CD4-positive, CD25-positive, alpha-beta regulatory T cell (primary cell): ENCODE measurements around the gene MEF2C. TPM values are rescaled to one million over a fixed set of nuclear protein-coding genes. Genes with fewer than 3 reads are reported as not detected.

Source experiments
- ATAC-seq, 2 donors: fragments of 150-1000 bp; cut with Tn5 transposase; one replicate each; pipeline ENCODE4 v1.10.0; 2021; ENCODE audit warnings: low read depth in 2 of 2, moderate number of reproducible peaks in 2 of 2, moderate library complexity in 1 of 2
- DNase-seq, 3 donors: peaks; one replicate each; pipeline versions ENCODE4 v3.0.0 to v3.0.0-alpha.2; 2012 to 2022; ENCODE audit warnings: mixed read lengths in 1 of 3
- H3K27ac ChIP-seq: one replicate; pipeline ENCODE4 v1.7.0; 2013; ENCODE audit warnings: mild to moderate bottlenecking, low read length; ENCODE audit not compliant: insufficient read depth, poor library complexity, severe bottlenecking
- H3K27me3 ChIP-seq: one replicate; pipeline ENCODE4 v1.7.0; 2013; ENCODE audit warnings: low read length; ENCODE audit not compliant: control insufficient read depth, insufficient read depth
- H3K36me3 ChIP-seq: one replicate; pipeline ENCODE4 v1.7.0; 2013; ENCODE audit warnings: mild to moderate bottlenecking, low read length, moderate library complexity; ENCODE audit not compliant: control insufficient read depth, insufficient read depth
- H3K4me1 ChIP-seq: 2 replicates; pipeline ENCODE4 v1.7.0; 2013; ENCODE audit warnings: mild to moderate bottlenecking, low read length; ENCODE audit not compliant: insufficient read depth, control insufficient read depth, poor library complexity, severe bottlenecking
- H3K4me3 ChIP-seq: one replicate; pipeline ENCODE4 v1.7.0; 2013; ENCODE audit warnings: low read depth, mild to moderate bottlenecking, low read length, moderate library complexity
- H3K9me3 ChIP-seq, 2 experiments: 1 replicate in 1 of 2; 2 replicates in 1 of 2; pipeline ENCODE4 v1.7.0; 2013; ENCODE audit warnings: low read length in 2 of 2, mild to moderate bottlenecking in 1 of 2, moderate library complexity in 1 of 2; ENCODE audit not compliant: control insufficient read depth in 2 of 2
- H3K27ac Mint-ChIP-seq, 3 donors: one replicate each; pipeline ENCODE4 v1.8.0; 2020 to 2022; ENCODE audit warnings: mild to moderate bottlenecking in 3 of 3, mixed read lengths in 3 of 3, moderate library complexity in 2 of 3
- H3K27me3 Mint-ChIP-seq: one replicate; pipeline ENCODE4 v1.8.0; 2022; ENCODE audit warnings: mild to moderate bottlenecking, mixed read lengths
- H3K36me3 Mint-ChIP-seq: one replicate; pipeline ENCODE4 v1.8.0; 2020; ENCODE audit warnings: mixed read lengths
- H3K4me1 Mint-ChIP-seq, 4 donors: one replicate each; pipeline ENCODE4 v1.8.0; 2020 to 2022; ENCODE audit warnings: mixed read lengths in 4 of 4, mild to moderate bottlenecking in 1 of 4
- H3K4me3 Mint-ChIP-seq, 4 donors: one replicate each; pipeline ENCODE4 v1.8.0; 2020 to 2022; ENCODE audit warnings: mild to moderate bottlenecking in 4 of 4, mixed read lengths in 4 of 4, moderate library complexity in 3 of 4
- H3K9me3 Mint-ChIP-seq, 7 donors: one replicate each; pipeline ENCODE4 v1.8.0; 2020 to 2022; ENCODE audit warnings: mixed read lengths in 7 of 7, mild to moderate bottlenecking in 3 of 7, moderate library complexity in 2 of 7
- polyA plus RNA-seq, 4 donors: library from polyadenylated mRNA; unstranded; fragments of 300-500 nt; fragmentation: Illumina TruSeq; gene quantifications; one replicate each; pipeline ENCODE4 v1.2.3, GENCODE V29; 2021
- total RNA-seq: library from RNA; stranded (reverse); gene quantifications from one replicate; pipeline ENCODE4 v1.2.3, GENCODE V29; 2022

The MEF2C gene
- total and polyA plus RNA-seq, 5 donors from 2014 or later, result 0.38 to 1.7 (median 1.6) TPM; not detected in 2

GRCh38 chr5:88694023-88694679, 188.8 kb downstream of the MEF2C start:
- Mint-ChIP-seq H3K27me3 (peaks cover 89% of the 10 kb centered on the region), H3K9me3 (peaks cover 0 to 7% (median 0%) of the 10 kb centered on the region in 7 donors), H3K4me1 (peaks cover 5 to 26% (median 11%) of the 10 kb centered on the region in 4 donors), H3K27ac (no peak overlapping the region), H3K36me3 (no peaks in the 10 kb centered on the region), H3K4me3 (no peak overlapping the region)
- DNase-seq (no peak), ATAC-seq (no peak)
- Histone ChIP-seq H3K27ac (no peak overlapping the region), H3K9me3 (no peaks in the 10 kb centered on the region), H3K4me3 (no peak overlapping the region), H3K27me3 (peaks cover 50% of the 10 kb centered on the region), H3K4me1 (peaks cover 7% of the 10 kb centered on the region), H3K36me3 (no peaks in the 10 kb centered on the region)

- Histone ChIP-seq H3K36me3 (no peaks in the 10 kb centered on the region), H3K4me1 (peaks cover 7% of the 10 kb centered on the region), H3K9me3 (no peaks in the 10 kb centered on the region), H3K27ac (no peak overlapping the region), H3K4me3 (no peak overlapping the region), H3K27me3 (peaks cover 58% of the 10 kb centered on the region)
- no peak overlapping the region for H3K27ac Mint-ChIP-seq
- DNase-seq, result no peak
- H3K9me3 Mint-ChIP-seq, result peaks cover 0 to 7% (median 0%) of the 10 kb centered on the region in 7 donors
- no peaks in the 10 kb centered on the region for H3K36me3 Mint-ChIP-seq
- H3K4me3 Mint-ChIP-seq, result no peak overlapping the region
- peaks cover 5 to 26% (median 11%) of the 10 kb centered on the region in 4 donors for H3K4me1 Mint-ChIP-seq
- ATAC-seq, result no peak
- H3K27me3 Mint-ChIP-seq, result peaks cover 91% of the 10 kb centered on the region
Observed at GRCh38 chr5:88693071-88693932, 189.7 kb downstream of the MEF2C start.

- H3K27ac ChIP-seq, result no peak overlapping the region
- peaks cover 58% of the 10 kb centered on the region for H3K27me3 ChIP-seq
- H3K4me1 Mint-ChIP-seq, result peaks cover 5 to 26% (median 11%) of the 10 kb centered on the region in 4 donors
- H3K36me3 ChIP-seq, result no peaks in the 10 kb centered on the region
- ATAC-seq, result no peak
- H3K9me3 Mint-ChIP-seq, result peaks cover 0 to 7% (median 0%) of the 10 kb centered on the region in 7 donors
- H3K36me3 Mint-ChIP-seq, result no peaks in the 10 kb centered on the region
- peaks cover 7% of the 10 kb centered on the region for H3K4me1 ChIP-seq
- peaks cover 93% of the 10 kb centered on the region for H3K27me3 Mint-ChIP-seq
- no peak overlapping the region for H3K4me3 ChIP-seq
- no peak for DNase-seq
- no peaks in the 10 kb centered on the region for H3K9me3 ChIP-seq
- peak overlapping the region in 2 of 4 donors; percentile 28 to 54 for H3K4me3 Mint-ChIP-seq
- H3K27ac Mint-ChIP-seq, result no peak overlapping the region
Observed at GRCh38 chr5:88691945-88692868, 190.8 kb downstream of the MEF2C start.

- ATAC-seq, result no peak
- Histone ChIP-seq H3K27me3 (peaks cover 58% of the 10 kb centered on the region), H3K9me3 (peaks cover 0 to 5% of the 10 kb centered on the region in 2 experiments), H3K27ac (no peak overlapping the region), H3K4me1 (peaks cover 7% of the 10 kb centered on the region), H3K4me3 (no peak overlapping the region), H3K36me3 (no peaks in the 10 kb centered on the region)
- peak overlapping the region in 2 of 4 donors; percentile 20 to 82 for H3K4me3 Mint-ChIP-seq
- H3K4me1 Mint-ChIP-seq, result peaks cover 5 to 26% (median 11%) of the 10 kb centered on the region in 4 donors
- H3K36me3 Mint-ChIP-seq, result no peaks in the 10 kb centered on the region
- no peak for DNase-seq
- peak overlapping the region in 1 of 3 donors; percentile 18 for H3K27ac Mint-ChIP-seq
- H3K9me3 Mint-ChIP-seq, result peaks cover 0 to 14% (median 4%) of the 10 kb centered on the region in 7 donors
- peaks cover 95% of the 10 kb centered on the region for H3K27me3 Mint-ChIP-seq
Observed at GRCh38 chr5:88691230-88691582, 191.8 kb downstream of the MEF2C start.

- Histone ChIP-seq H3K36me3 (no peaks in the 10 kb centered on the region), H3K4me1 (peaks cover 7% of the 10 kb centered on the region), H3K9me3 (peaks cover 0 to 5% of the 10 kb centered on the region in 2 experiments), H3K4me3 (no peak overlapping the region), H3K27ac (no peak overlapping the region), H3K27me3 (peaks cover 58% of the 10 kb centered on the region)
- Mint-ChIP-seq H3K4me1 (peaks cover 5 to 26% (median 11%) of the 10 kb centered on the region in 4 donors), H3K4me3 (peak overlapping the region in 3 of 4 donors; percentile 20 to 82 (median 80)), H3K27ac (peak overlapping the region in 2 of 3 donors; percentile 18 to 89), H3K27me3 (peaks cover 95% of the 10 kb centered on the region), H3K9me3 (peaks cover 0 to 19% (median 10%) of the 10 kb centered on the region in 7 donors), H3K36me3 (no peaks in the 10 kb centered on the region)
- ATAC-seq, result peak; percentile 75 to 77
- DNase-seq, result peak; percentile 29 to 71 (median 69)
Observed at GRCh38 chr5:88690409-88691229, 192.4 kb downstream of the MEF2C start.

- H3K9me3 ChIP-seq, result peaks cover 0 to 5% of the 10 kb centered on the region in 2 experiments
- ATAC-seq, result no peak
- peak overlapping the region in 2 of 4 donors; percentile 5 to 32 for H3K4me3 Mint-ChIP-seq
Observed at GRCh38 chr5:88689668-88690408, 193.1 kb downstream of the MEF2C start.

More at GRCh38 chr5:88689668-88690408, 193.1 kb downstream of the MEF2C start:
- Mint-ChIP-seq H3K27ac (no peak overlapping the region), H3K36me3 (no peaks in the 10 kb centered on the region), H3K9me3 (peaks cover 0 to 22% (median 12%) of the 10 kb centered on the region in 7 donors), H3K27me3 (peaks cover 95% of the 10 kb centered on the region), H3K4me1 (peaks cover 5 to 26% (median 11%) of the 10 kb centered on the region in 4 donors)
- no peaks in the 10 kb centered on the region for H3K36me3 ChIP-seq
- peaks cover 55% of the 10 kb centered on the region for H3K27me3 ChIP-seq
- H3K27ac ChIP-seq, result no peak overlapping the region
- no peak for DNase-seq
- H3K4me1 ChIP-seq, result peaks cover 7% of the 10 kb centered on the region
- H3K4me3 ChIP-seq, result no peak overlapping the region
